ENCODE measurements around the gene PDIK1L. TPM values are rescaled to one million over a fixed set of nuclear protein-coding genes. Genes with fewer than 3 reads are reported as not detected.

The PDIK1L gene
- total and polyA plus RNA-seq, 9 of the 15 experiments (the other 6 are each of a cell fraction or from before 2014, with no cell fraction given), result 12.8 to 30.2 (median 21.5) TPM

DNA sequence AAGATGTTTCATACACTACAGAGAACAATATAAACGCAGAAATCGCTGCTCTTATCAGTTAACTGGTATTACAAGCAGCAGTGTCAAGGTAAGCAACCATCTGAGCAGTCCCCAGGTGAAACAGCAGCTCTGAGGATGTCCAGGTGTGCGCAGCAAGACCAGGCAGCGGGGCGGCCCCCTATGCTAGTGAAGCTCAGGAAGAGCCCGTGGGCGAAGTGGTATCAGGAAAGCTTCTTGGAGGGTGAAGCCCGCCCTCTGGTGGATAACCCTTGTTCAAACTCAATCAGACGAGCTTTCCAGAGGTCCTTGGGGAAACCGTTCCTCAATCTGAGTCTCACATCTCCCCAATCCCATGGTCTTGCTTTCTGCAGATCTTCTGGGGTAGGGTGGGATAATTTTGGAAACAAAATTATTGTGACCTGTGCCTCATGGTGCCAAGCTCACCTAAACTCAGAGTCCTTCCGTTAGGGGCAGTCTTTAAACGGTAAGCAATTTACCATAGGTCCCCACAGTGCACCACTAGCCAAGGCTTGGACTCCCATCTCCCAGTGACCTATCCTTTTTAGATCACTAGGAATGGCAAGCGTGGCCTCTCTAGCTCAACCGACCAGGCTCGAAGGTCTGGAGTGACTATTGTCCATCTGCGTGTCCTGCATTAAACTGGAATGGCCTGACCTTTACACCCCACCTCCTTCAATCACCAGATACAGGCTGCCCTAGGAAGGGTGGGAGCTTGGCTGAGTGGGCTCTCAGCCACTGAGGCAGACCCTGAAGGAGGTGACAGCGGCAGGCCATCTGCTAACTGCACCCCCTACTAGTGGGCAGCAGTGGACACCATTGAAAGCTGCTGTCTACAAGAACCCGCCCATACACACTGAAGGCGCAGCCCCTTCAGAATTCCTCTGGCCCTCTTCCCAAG is 33.7 kb downstream of the PDIK1L start (continued):
- TF ChIP-seq ZNF282 (CRISPR knock-in tag; IDR thresholded peaks at IDR 0.05), result no peak
- TF ChIP-seq NFIX (CRISPR knock-in tag; IDR thresholded peaks at IDR 0.05; ENCODE audit: low read depth), result no peak
- no peak for TF ChIP-seq MYNN (IDR thresholded peaks at IDR 0.05)
- no peak for TF ChIP-seq MYNN (CRISPR knock-in tag; IDR thresholded peaks at IDR 0.05)
- TF ChIP-seq CBX1 (IDR thresholded peaks at IDR 0.05; ENCODE audit: low read depth), result no peak
- TF ChIP-seq, protein P1, sequence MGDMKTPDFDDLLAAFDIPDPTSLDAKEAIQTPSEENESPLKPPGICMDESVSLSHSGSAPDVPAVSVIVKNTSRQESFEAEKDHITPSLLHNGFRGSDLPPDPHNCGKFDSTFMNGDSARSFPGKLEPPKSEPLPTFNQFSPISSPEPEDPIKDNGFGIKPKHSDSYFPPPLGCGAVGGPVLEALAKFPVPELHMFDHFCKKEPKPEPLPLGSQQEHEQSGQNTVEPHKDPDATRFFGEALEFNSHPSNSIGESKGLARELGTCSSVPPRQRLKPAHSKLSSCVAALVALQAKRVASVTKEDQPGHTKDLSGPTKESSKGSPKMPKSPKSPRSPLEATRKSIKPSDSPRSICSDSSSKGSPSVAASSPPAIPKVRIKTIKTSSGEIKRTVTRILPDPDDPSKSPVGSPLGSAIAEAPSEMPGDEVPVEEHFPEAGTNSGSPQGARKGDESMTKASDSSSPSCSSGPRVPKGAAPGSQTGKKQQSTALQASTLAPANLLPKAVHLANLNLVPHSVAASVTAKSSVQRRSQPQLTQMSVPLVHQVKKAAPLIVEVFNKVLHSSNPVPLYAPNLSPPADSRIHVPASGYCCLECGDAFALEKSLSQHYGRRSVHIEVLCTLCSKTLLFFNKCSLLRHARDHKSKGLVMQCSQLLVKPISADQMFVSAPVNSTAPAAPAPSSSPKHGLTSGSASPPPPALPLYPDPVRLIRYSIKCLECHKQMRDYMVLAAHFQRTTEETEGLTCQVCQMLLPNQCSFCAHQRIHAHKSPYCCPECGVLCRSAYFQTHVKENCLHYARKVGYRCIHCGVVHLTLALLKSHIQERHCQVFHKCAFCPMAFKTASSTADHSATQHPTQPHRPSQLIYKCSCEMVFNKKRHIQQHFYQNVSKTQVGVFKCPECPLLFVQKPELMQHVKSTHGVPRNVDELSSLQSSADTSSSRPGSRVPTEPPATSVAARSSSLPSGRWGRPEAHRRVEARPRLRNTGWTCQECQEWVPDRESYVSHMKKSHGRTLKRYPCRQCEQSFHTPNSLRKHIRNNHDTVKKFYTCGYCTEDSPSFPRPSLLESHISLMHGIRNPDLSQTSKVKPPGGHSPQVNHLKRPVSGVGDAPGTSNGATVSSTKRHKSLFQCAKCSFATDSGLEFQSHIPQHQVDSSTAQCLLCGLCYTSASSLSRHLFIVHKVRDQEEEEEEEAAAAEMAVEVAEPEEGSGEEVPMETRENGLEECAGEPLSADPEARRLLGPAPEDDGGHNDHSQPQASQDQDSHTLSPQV (IDR thresholded peaks at IDR 0.05), result peak; percentile 81
- no peak for TF ChIP-seq RBM25 (IDR thresholded peaks at IDR 0.05; ENCODE audit: low read depth, low read length, severe bottlenecking)
- TF ChIP-seq, protein P2, sequence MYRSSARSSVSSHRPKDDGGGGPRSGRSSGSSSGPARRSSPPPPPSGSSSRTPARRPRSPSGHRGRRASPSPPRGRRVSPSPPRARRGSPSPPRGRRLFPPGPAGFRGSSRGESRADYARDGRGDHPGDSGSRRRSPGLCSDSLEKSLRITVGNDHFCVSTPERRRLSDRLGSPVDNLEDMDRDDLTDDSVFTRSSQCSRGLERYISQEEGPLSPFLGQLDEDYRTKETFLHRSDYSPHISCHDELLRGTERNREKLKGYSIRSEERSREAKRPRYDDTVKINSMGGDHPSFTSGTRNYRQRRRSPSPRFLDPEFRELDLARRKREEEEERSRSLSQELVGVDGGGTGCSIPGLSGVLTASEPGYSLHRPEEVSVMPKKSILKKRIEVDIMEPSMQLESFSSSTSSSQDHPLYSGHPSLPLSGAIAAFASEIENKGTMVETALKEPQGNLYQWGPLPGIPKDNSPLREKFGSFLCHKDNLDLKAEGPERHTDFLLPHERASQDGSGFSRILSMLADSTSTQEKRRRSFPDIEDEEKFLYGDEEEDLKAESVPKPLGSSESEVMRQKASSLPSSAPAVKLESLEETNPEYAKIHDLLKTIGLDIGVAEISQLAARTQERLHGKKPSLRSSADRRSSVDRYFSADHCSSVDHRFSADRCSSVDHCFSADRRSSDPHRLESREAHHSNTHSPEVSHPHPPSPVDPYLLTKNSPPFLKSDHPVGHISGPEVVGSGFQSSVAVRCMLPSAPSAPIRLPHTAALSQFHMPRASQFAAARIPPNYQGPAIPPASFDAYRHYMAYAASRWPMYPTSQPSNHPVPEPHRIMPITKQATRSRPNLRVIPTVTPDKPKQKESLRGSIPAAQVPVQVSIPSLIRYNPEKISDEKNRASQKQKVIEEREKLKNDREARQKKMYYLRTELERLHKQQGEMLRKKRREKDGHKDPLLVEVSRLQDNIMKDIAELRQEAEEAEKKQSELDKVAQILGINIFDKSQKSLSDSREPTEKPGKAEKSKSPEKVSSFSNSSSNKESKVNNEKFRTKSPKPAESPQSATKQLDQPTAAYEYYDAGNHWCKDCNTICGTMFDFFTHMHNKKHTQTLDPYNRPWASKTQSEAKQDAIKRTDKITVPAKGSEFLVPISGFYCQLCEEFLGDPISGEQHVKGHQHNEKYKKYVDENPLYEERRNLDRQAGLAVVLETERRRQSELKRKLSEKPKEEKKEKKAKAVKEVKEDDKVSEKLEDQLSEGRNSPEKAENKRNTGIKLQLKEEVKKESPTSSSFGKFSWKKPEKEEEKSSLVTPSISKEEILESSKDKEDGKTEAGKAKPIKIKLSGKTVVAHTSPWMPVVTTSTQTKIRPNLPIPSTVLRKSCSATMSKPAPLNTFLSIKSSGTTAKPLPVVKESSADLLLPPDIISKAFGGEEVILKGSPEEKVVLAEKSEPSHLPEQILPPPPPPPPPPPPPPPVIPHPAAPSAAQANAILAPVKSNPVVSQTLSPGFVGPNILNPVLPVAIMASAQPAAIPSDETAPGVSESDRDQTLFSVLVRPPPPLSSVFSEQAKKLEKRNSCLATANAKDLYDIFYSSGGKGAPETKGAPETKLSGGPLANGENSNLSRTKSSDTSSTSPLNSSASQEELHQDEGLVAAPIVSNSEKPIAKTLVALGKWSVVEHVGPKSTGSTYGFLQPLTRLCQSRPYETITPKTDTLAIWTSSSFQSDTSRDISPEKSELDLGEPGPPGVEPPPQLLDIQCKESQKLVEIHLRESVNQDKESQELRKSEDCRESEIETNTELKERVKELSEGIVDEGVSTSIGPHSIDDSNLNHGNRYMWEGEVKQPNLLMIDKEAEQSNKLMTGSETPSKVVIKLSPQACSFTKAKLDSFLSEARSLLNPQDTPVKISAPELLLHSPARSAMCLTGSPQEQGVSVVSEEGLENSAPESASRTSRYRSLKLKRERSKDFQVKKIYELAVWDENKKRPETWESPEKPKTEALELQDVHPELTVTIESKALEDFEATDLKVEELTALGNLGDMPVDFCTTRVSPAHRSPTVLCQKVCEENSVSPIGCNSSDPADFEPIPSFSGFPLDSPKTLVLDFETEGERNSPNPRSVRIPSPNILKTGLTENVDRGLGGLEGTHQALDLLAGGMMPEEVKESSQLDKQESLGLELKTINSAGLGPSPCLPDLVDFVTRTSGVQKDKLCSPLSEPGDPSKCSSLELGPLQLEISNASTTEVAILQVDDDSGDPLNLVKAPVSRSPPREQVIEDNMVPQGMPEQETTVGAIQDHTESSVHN (IDR thresholded peaks at IDR 0.05; ENCODE audit: borderline replicate concordance in 1 of 2, low read depth in 1 of 2), result no peak
- TF ChIP-seq CSDE1 (IDR thresholded peaks at IDR 0.05), result no peak
- TF ChIP-seq SNIP1 (IDR thresholded peaks at IDR 0.05; ENCODE audit: low read depth), result no peak
- no peak for TF ChIP-seq U2AF2 (optimal IDR thresholded peaks at IDR 0.05; ENCODE audit: low read depth, low read length)
- TF ChIP-seq ERF (CRISPR knock-in tag; IDR thresholded peaks at IDR 0.05), result no peak
